ENCODE results near the gene CUX1. TPM values are rescaled to one million over a fixed set of nuclear protein-coding genes. Genes with fewer than 3 reads are reported as not detected.

CUX1 gene
- total RNA-seq, 4 donors from 2014 or later = 56.9 to 124 (median 93.2) TPM

- in situ Hi-C loops (cut with MboI; ENCODE audit: low pct_ligation_motif_present in 1 of 4, low pct_unique_long_range_greater_than_20kb in 1 of 4, low sequenced_read_pairs in 3 of 4) = no loop called here
- H3K27me3 ChIP-seq = no peaks in the 10 kb centered on the region
- H3K36me3 ChIP-seq = peaks cover 0 to 41% (median 8%) of the 10 kb centered on the region in 4 donors
- H3K27ac ChIP-seq = no peak overlapping the region
- H3K9me3 ChIP-seq = no peaks in the 10 kb centered on the region
- no peak overlapping the region for H3K4me3 ChIP-seq
- TF ChIP-seq POLR2A (IDR thresholded peaks at IDR 0.05) = no peak
- no peak for TF ChIP-seq POLR2AphosphoS5 (IDR thresholded peaks at IDR 0.05)
- no peak for TF ChIP-seq EP300 (IDR thresholded peaks at IDR 0.05; ENCODE audit: low read depth)
- no peak for TF ChIP-seq CTCF (IDR thresholded peaks at IDR 0.05)
- intact Hi-C loops (cut with DNase I; ENCODE audit: low total_unique reads) = no loop called here
- 90 to 93% methylated on average over 7 to 17 of the region's 17 CpGs for WGBS, 2 donors (ENCODE audit: low coverage in 1 of 2)
- no peak for DNase-seq
- no peaks in the 10 kb centered on the region for H3K4me1 ChIP-seq
Measured at GRCh38 chr7:102191556-102192379, 374.3 kb downstream of the CUX1 start.

- intact Hi-C loops (cut with DNase I; ENCODE audit: low total_unique reads) (no loop called here), in situ Hi-C loops (cut with MboI; ENCODE audit: low pct_ligation_motif_present in 1 of 4, low pct_unique_long_range_greater_than_20kb in 1 of 4, low sequenced_read_pairs in 3 of 4) (no loop called here)
- H3K27ac ChIP-seq = no peak overlapping the region
- 100% methylated on average over 3 of the region's 3 CpGs; no CpG with 5 or more reads in 1 of the 2 donors for WGBS, 2 donors (ENCODE audit: low coverage in 1 of 2)
- TF ChIP-seq CTCF (IDR thresholded peaks at IDR 0.05) (no peak), POLR2AphosphoS5 (IDR thresholded peaks at IDR 0.05) (no peak), EP300 (IDR thresholded peaks at IDR 0.05; ENCODE audit: low read depth) (no peak), POLR2A (IDR thresholded peaks at IDR 0.05) (no peak)
- no peak overlapping the region for H3K4me3 ChIP-seq
- peaks cover 0 to 44% (median 12%) of the 10 kb centered on the region in 4 donors for H3K36me3 ChIP-seq
- no peaks in the 10 kb centered on the region for H3K4me1 ChIP-seq
- no peaks in the 10 kb centered on the region for H3K9me3 ChIP-seq
- DNase-seq = no peak
- H3K27me3 ChIP-seq = no peaks in the 10 kb centered on the region
Measured at GRCh38 chr7:102192790-102193189, 375.4 kb downstream of the CUX1 start.

GRCh38 chr7:102193806-102194205, 376.4 kb downstream of the CUX1 start:
- no peaks in the 10 kb centered on the region for H3K9me3 ChIP-seq
- H3K4me3 ChIP-seq = no peak overlapping the region
- peaks cover 0 to 46% (median 12%) of the 10 kb centered on the region in 4 donors for H3K36me3 ChIP-seq
- TF ChIP-seq POLR2AphosphoS5 (IDR thresholded peaks at IDR 0.05) (no peak), EP300 (IDR thresholded peaks at IDR 0.05; ENCODE audit: low read depth) (no peak), CTCF (IDR thresholded peaks at IDR 0.05) (no peak), POLR2A (IDR thresholded peaks at IDR 0.05) (no peak)
- in situ Hi-C loops (cut with MboI; ENCODE audit: low pct_ligation_motif_present in 1 of 4, low pct_unique_long_range_greater_than_20kb in 1 of 4, low sequenced_read_pairs in 3 of 4) = no loop called here
- H3K27me3 ChIP-seq = no peaks in the 10 kb centered on the region
- intact Hi-C loops (cut with DNase I; ENCODE audit: low total_unique reads) = no loop called here
- WGBS, 2 donors (ENCODE audit: low coverage in 1 of 2) = 91 to 94% methylated on average over 6 to 8 of the region's 8 CpGs
- H3K27ac ChIP-seq = no peak overlapping the region
- no peak for DNase-seq
- H3K4me1 ChIP-seq = no peaks in the 10 kb centered on the region

- Histone ChIP-seq H3K4me3 (no peak overlapping the region), H3K9me3 (no peaks in the 10 kb centered on the region), H3K36me3 (peaks cover 0 to 42% (median 13%) of the 10 kb centered on the region in 4 donors), H3K4me1 (no peaks in the 10 kb centered on the region), H3K27me3 (no peaks in the 10 kb centered on the region), H3K27ac (no peak overlapping the region)
- intact Hi-C loops (cut with DNase I; ENCODE audit: low total_unique reads) = no loop called here
- TF ChIP-seq POLR2AphosphoS5 (IDR thresholded peaks at IDR 0.05) = no peak
- WGBS, 2 donors (ENCODE audit: low coverage in 1 of 2) = 96% methylated on average over 33 of the region's 34 CpGs; no CpG with 5 or more reads in 1 of the 2 donors
- no peak for DNase-seq
- in situ Hi-C loops (cut with MboI; ENCODE audit: low pct_ligation_motif_present in 1 of 4, low pct_unique_long_range_greater_than_20kb in 1 of 4, low sequenced_read_pairs in 3 of 4) = no loop called here
Measured at GRCh38 chr7:102195361-102195760, 377.9 kb downstream of the CUX1 start.
